PC-9 (cell line): ENCODE results near the gene LILRB3.

Experiments used
- EZH2 ChIP-seq: fragments of 200-600 bp; sonication (generic); IDR thresholded peaks from 2 replicates; pipeline ENCODE4 v1.8.0; 2017; ENCODE audit warnings: antibody characterized with exemption, low read depth
- TF ChIP-seq, protein P1 (sequence below): fragments of 200-600 bp; sonication (generic); conservative IDR thresholded peaks from 2 replicates; pipeline ENCODE4 v1.6.1; 2017; ENCODE audit warnings: mixed run types, antibody characterized with exemption, mild to moderate bottlenecking, moderate library complexity

DNA sequence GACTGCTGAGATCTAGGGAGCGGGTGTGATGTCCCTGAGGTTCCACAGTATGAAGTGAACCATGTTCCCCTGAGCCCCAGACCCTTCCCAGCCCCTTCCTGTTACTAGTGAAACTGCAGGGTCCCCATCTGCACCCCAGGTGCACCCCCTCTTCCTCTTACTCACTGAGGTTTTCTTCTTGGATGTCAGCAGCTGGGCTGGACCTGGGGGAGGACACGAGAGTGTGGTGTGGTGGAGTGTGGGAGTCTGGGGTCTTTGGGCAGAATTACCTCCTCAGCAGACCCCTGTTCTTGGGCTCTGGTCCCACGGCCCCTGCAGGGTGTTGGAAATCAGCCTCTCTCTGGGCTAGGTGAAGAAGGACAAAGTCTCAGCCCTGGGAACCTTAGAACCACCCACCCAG, 23.1 kb upstream of the LILRB3 start:
- TF ChIP-seq, protein P1, sequence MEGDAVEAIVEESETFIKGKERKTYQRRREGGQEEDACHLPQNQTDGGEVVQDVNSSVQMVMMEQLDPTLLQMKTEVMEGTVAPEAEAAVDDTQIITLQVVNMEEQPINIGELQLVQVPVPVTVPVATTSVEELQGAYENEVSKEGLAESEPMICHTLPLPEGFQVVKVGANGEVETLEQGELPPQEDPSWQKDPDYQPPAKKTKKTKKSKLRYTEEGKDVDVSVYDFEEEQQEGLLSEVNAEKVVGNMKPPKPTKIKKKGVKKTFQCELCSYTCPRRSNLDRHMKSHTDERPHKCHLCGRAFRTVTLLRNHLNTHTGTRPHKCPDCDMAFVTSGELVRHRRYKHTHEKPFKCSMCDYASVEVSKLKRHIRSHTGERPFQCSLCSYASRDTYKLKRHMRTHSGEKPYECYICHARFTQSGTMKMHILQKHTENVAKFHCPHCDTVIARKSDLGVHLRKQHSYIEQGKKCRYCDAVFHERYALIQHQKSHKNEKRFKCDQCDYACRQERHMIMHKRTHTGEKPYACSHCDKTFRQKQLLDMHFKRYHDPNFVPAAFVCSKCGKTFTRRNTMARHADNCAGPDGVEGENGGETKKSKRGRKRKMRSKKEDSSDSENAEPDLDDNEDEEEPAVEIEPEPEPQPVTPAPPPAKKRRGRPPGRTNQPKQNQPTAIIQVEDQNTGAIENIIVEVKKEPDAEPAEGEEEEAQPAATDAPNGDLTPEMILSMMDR: no peak
- TF ChIP-seq EZH2: no peak
